NT2/D1 (cell line): Measurements from ENCODE around the gene MT1B.

Experiments used
- DNase-seq: peaks from one replicate; pipeline ENCODE4 v3.0.0-alpha.2; 2011; ENCODE audit warnings: low read depth, low spot score
- H3K27me3 ChIP-seq: 2 replicates; pipeline ENCODE4 v1.6.0; 2011; ENCODE audit warnings: mild to moderate bottlenecking; ENCODE audit not compliant: insufficient read length, insufficient read depth
- H3K36me3 ChIP-seq: 2 replicates; pipeline ENCODE4 v1.6.1; 2011; ENCODE audit warnings: mild to moderate bottlenecking, low read length, mixed read lengths; ENCODE audit not compliant: insufficient read depth, insufficient read length
- H3K4me1 ChIP-seq: 2 replicates; pipeline ENCODE4 v1.5.1; 2011; ENCODE audit not compliant: insufficient read depth, insufficient read length
- H3K4me3 ChIP-seq: 2 replicates; pipeline ENCODE4 v1.5.1; 2011; ENCODE audit warnings: low read depth; ENCODE audit not compliant: insufficient read length
- H3K9ac ChIP-seq: 2 replicates; pipeline ENCODE4 v1.6.0; 2011; ENCODE audit warnings: low read depth; ENCODE audit not compliant: insufficient read length
- H3K9me3 ChIP-seq: 2 replicates; pipeline ENCODE4 v1.5.1; 2011; ENCODE audit warnings: mild to moderate bottlenecking, low read length; ENCODE audit not compliant: insufficient read depth
- SUZ12 ChIP-seq: IDR thresholded peaks from 2 replicates; pipeline ENCODE4 v1.6.1; 2011; ENCODE audit not compliant: insufficient read length, insufficient read depth; ENCODE audit errors: extremely low read depth
- YY1 ChIP-seq: IDR thresholded peaks from 2 replicates; pipeline ENCODE4 v1.6.1; 2011; ENCODE audit not compliant: insufficient read length, insufficient read depth
- ZNF274 ChIP-seq: IDR thresholded peaks from 2 replicates; pipeline ENCODE4 v1.6.1; 2011; ENCODE audit warnings: mild to moderate bottlenecking, low read depth, low read length

Gene MT1B

GRCh38 chr16:56623637-56624036 lies 28.0 kb upstream of the MT1B start:
- H3K27me3 ChIP-seq, result peaks cover 24% of the 10 kb centered on the region
- no peak overlapping the region for H3K4me3 ChIP-seq
- TF ChIP-seq ZNF274 (no peak), SUZ12 (no peak), YY1 (no peak)
- peaks cover 10% of the 10 kb centered on the region for H3K36me3 ChIP-seq
- no peak for DNase-seq
- peaks cover 8% of the 10 kb centered on the region for H3K4me1 ChIP-seq
- no peak overlapping the region for H3K9ac ChIP-seq
- no peaks in the 10 kb centered on the region for H3K9me3 ChIP-seq

DNA sequence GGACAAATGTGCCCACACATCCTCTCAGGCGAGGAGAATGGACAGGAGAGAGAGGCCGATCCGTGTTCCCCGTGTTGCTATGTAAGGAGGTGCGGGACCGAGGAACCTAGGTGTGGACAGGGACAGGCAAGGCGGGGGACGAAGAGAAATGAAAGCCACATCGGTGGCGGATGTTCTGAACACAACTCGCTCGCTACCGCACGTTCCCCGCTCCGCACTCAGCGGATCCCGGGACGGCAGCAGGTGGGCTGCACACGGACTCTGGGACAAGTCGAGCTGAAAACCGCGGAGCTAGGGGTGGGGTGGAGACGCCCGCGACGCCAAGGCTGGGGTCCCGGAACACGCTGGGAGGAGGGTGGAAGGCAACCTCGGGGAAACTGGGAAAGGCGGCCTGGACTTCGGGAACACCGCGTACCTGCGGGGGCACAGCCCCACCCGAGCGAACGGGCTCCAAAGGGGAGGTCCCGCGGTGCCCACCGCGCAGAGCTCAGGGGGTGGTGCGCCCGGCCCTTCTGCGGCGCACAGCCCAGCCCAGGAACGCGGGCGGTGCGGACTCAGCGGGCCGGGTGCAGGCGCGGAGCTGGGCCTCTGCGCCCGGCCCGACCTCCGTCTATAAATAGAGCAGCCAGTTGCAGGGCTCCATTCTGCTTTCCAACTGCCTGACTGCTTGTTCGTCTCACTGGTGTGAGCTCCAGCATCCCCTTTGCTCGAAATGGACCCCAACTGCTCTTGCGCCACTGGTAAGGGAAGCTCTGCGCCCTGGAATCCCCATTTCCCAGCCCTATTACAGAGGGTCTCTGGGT lies 26.3 kb upstream of the MT1B start, which contains the start of gene MT1E:
Gene MT1E (plus strand): TSS at position 642 of the 803 bp plus-strand sequence. CDS start 71 bp downstream, at position 713.
- Histone ChIP-seq H3K4me3 (peak within 1 kb of the TSS; percentile 67), H3K9me3 (no peaks in the 10 kb centered on the region), H3K27me3 (peaks cover 31% of the 10 kb centered on the region), H3K9ac (peak within 1 kb of the TSS; percentile 90), H3K4me1 (peaks cover 8% of the 10 kb centered on the region), H3K36me3 (peaks cover 10% of the 10 kb centered on the region)
- no peak for TF ChIP-seq YY1
- DNase-seq, result no peak

- H3K9ac ChIP-seq, result peak overlapping the region; percentile 90
- peak overlapping the region; percentile 67 for H3K4me3 ChIP-seq
- peaks cover 39% of the 10 kb centered on the region for H3K27me3 ChIP-seq
- H3K4me1 ChIP-seq, result peaks cover 8% of the 10 kb centered on the region
- DNase-seq, result no peak
- peaks cover 10% of the 10 kb centered on the region for H3K36me3 ChIP-seq
- no peaks in the 10 kb centered on the region for H3K9me3 ChIP-seq
- no peak for TF ChIP-seq ZNF274
- TF ChIP-seq SUZ12, result no peak
- no peak for TF ChIP-seq YY1
Measured at GRCh38 chr16:56625943-56626654, 25.6 kb upstream of the MT1B start.

DNA sequence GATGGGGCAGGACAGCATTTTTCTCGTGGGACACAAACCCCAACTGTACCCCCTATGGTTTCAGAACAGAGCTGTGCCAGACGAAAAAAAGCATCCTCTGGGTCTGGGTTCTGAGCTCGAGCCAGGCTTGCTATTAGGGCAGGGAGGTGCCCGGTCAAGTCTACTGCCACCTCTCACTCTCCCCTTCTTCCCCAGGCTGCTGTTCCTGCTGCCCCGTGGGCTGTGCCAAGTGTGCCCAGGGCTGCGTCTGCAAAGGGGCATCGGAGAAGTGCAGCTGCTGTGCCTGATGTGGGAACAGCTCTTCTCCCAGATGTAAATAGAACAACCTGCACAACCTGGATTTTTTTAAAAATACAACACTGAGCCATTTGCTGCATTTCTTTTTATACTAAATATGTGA lies 25.0 kb upstream of the MT1B start:
- peaks cover 5% of the 10 kb centered on the region for H3K4me1 ChIP-seq
- peak overlapping the region; percentile 90 for H3K9ac ChIP-seq
- H3K4me3 ChIP-seq, result peak overlapping the region; percentile 67
- no peaks in the 10 kb centered on the region for H3K9me3 ChIP-seq
- H3K36me3 ChIP-seq, result peaks cover 10% of the 10 kb centered on the region
- peaks cover 45% of the 10 kb centered on the region for H3K27me3 ChIP-seq
- no peak for DNase-seq
- TF ChIP-seq YY1 (no peak), SUZ12 (no peak), ZNF274 (no peak)

- Histone ChIP-seq H3K9ac (no peak overlapping the region), H3K4me1 (peaks cover 5% of the 10 kb centered on the region), H3K9me3 (no peaks in the 10 kb centered on the region), H3K4me3 (no peak overlapping the region), H3K27me3 (peaks cover 65% of the 10 kb centered on the region), H3K36me3 (peaks cover 10% of the 10 kb centered on the region)
- DNase-seq, result no peak
- TF ChIP-seq YY1, result no peak
- no peak for TF ChIP-seq SUZ12
- TF ChIP-seq ZNF274, result no peak
Measured at GRCh38 chr16:56628486-56629350, 23.0 kb upstream of the MT1B start.

DNA sequence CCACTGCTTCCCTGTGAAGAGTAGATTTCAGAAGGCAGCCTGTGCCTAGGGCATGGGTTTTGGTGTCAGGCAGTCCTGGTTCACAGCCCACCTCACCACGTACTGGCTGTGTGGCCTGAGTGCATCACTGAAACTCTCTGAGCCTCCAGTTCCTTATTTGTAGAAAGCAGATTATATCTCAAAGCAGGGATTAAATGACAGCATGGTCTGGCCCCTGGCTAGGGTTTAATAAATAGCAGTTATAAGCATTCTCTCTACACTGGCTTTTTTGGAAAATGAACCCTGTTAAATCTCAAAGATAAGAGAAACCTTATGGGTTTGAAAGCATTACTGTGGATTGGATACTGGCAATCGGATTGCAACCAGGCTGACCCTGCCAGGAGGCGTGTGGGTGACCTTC lies 22.2 kb upstream of the MT1B start:
- TF ChIP-seq ZNF274 (no peak), SUZ12 (no peak)
- peaks cover 5% of the 10 kb centered on the region for H3K4me1 ChIP-seq
- no peak overlapping the region for H3K4me3 ChIP-seq
- H3K36me3 ChIP-seq, result peaks cover 10% of the 10 kb centered on the region
- no peaks in the 10 kb centered on the region for H3K9me3 ChIP-seq
- H3K27me3 ChIP-seq, result peaks cover 73% of the 10 kb centered on the region
- no peak overlapping the region for H3K9ac ChIP-seq
- DNase-seq, result no peak
